ENCODE results near the gene NECAP2.

The NECAP2 gene

GRCh38 chr1:16421201-16421600 is 19.3 kb upstream of the NECAP2 start:
- no peaks in the 10 kb centered on the region for H3K27me3 ChIP-seq (replicated peaks; ENCODE audit: control insufficient read depth, insufficient read depth, low read length)
- H3K36me3 ChIP-seq (ENCODE audit: control insufficient read depth, insufficient read depth, low read length), result no peaks in the 10 kb centered on the region
- no peak for TF ChIP-seq CTCF (IDR thresholded peaks at IDR 0.05; ENCODE audit: insufficient read depth, low read length, poor library complexity, severe bottlenecking)
- no peak for DNase-seq (ENCODE audit: extremely low read depth, insufficient read length)
- H3K4me3 ChIP-seq (replicated peaks; ENCODE audit: low read depth, low read length), result no peak overlapping the region

GRCh38 chr1:16422041-16422440 is 18.5 kb upstream of the NECAP2 start:
- TF ChIP-seq CTCF (IDR thresholded peaks at IDR 0.05; ENCODE audit: insufficient read depth, low read length, poor library complexity, severe bottlenecking), result no peak

GRCh38 chr1:16425125-16426025 is 15.1 kb upstream of the NECAP2 start:
- no peaks in the 10 kb centered on the region for H3K27me3 ChIP-seq (replicated peaks; ENCODE audit: control insufficient read depth, insufficient read depth, low read length)
- no peak for DNase-seq (ENCODE audit: extremely low read depth, insufficient read length)
- TF ChIP-seq CTCF (IDR thresholded peaks at IDR 0.05; ENCODE audit: insufficient read depth, low read length, poor library complexity, severe bottlenecking), result no peak
- no peaks in the 10 kb centered on the region for H3K36me3 ChIP-seq (ENCODE audit: control insufficient read depth, insufficient read depth, low read length)
- no peak overlapping the region for H3K4me3 ChIP-seq (replicated peaks; ENCODE audit: low read depth, low read length)

More at GRCh38 chr1:16422041-16422440, 18.5 kb upstream of the NECAP2 start:
- no peak overlapping the region for H3K4me3 ChIP-seq (replicated peaks; ENCODE audit: low read depth, low read length)
- H3K27me3 ChIP-seq (replicated peaks; ENCODE audit: control insufficient read depth, insufficient read depth, low read length), result no peaks in the 10 kb centered on the region
- H3K36me3 ChIP-seq (ENCODE audit: control insufficient read depth, insufficient read depth, low read length), result no peaks in the 10 kb centered on the region
- DNase-seq (ENCODE audit: extremely low read depth, insufficient read length), result no peak

GRCh38 chr1:16430606-16431005 is 9.9 kb upstream of the NECAP2 start:
- H3K4me3 ChIP-seq (replicated peaks; ENCODE audit: low read depth, low read length), result no peak overlapping the region
- no peak for TF ChIP-seq CTCF (IDR thresholded peaks at IDR 0.05; ENCODE audit: insufficient read depth, low read length, poor library complexity, severe bottlenecking)
- DNase-seq (ENCODE audit: extremely low read depth, insufficient read length), result no peak
- no peaks in the 10 kb centered on the region for H3K27me3 ChIP-seq (replicated peaks; ENCODE audit: control insufficient read depth, insufficient read depth, low read length)
- no peaks in the 10 kb centered on the region for H3K36me3 ChIP-seq (ENCODE audit: control insufficient read depth, insufficient read depth, low read length)

GRCh38 chr1:16433030-16433429 is 7.5 kb upstream of the NECAP2 start:
- no peak overlapping the region for H3K4me3 ChIP-seq (replicated peaks; ENCODE audit: low read depth, low read length)
- DNase-seq (ENCODE audit: extremely low read depth, insufficient read length), result no peak
- no peaks in the 10 kb centered on the region for H3K27me3 ChIP-seq (replicated peaks; ENCODE audit: control insufficient read depth, insufficient read depth, low read length)
- no peak for TF ChIP-seq CTCF (IDR thresholded peaks at IDR 0.05; ENCODE audit: insufficient read depth, low read length, poor library complexity, severe bottlenecking)
- no peaks in the 10 kb centered on the region for H3K36me3 ChIP-seq (ENCODE audit: control insufficient read depth, insufficient read depth, low read length)
